HG03025 (cell line): ENCODE results near the gene LRP1B.

Experiments
- ATAC-seq: cut with Tn5 transposase; IDR thresholded peaks from one replicate; pipeline ENCODE4 v1.9.1; 2021; ENCODE audit warnings: mild to moderate bottlenecking, moderate library complexity; ENCODE audit not compliant: unreplicated experiment, low FRiP score

Gene LRP1B

GRCh38 chr2:141959941-141960340 lies 170.9 kb downstream of the LRP1B start:
- ATAC-seq, result no peak

GRCh38 chr2:141959016-141959415 lies 171.8 kb downstream of the LRP1B start:
- no peak for ATAC-seq

- ATAC-seq, result no peak
Observed at GRCh38 chr2:141957827-141958450, 172.9 kb downstream of the LRP1B start.

GRCh38 chr2:141957321-141957720 lies 173.5 kb downstream of the LRP1B start:
- no peak for ATAC-seq

- ATAC-seq, result no peak
Observed at GRCh38 chr2:141947396-141948114, 183.3 kb downstream of the LRP1B start.

GRCh38 chr2:141946016-141946415 lies 184.8 kb downstream of the LRP1B start:
- no peak for ATAC-seq

GRCh38 chr2:141943918-141944317 lies 186.9 kb downstream of the LRP1B start:
- no peak for ATAC-seq

- no peak for ATAC-seq
Observed at GRCh38 chr2:141942006-141942789, 188.6 kb downstream of the LRP1B start.

GRCh38 chr2:141941210-141941714 lies 189.6 kb downstream of the LRP1B start:
- no peak for ATAC-seq

- no peak for ATAC-seq
Observed at GRCh38 chr2:141940709-141941108, 190.1 kb downstream of the LRP1B start.

- no peak for ATAC-seq
Observed at GRCh38 chr2:141933226-141933625, 197.6 kb downstream of the LRP1B start.

GRCh38 chr2:141932261-141932660 lies 198.6 kb downstream of the LRP1B start:
- ATAC-seq, result no peak

- ATAC-seq, result no peak
Observed at GRCh38 chr2:141931797-141932196, 199.0 kb downstream of the LRP1B start.

- no peak for ATAC-seq
Observed at GRCh38 chr2:141930803-141931202, 200.0 kb downstream of the LRP1B start.

GRCh38 chr2:141929331-141930252 lies 201.2 kb downstream of the LRP1B start:
- ATAC-seq, result no peak

GRCh38 chr2:141928476-141928875 lies 202.3 kb downstream of the LRP1B start:
- no peak for ATAC-seq

GRCh38 chr2:141927536-141927935 lies 203.3 kb downstream of the LRP1B start:
- ATAC-seq, result no peak

- ATAC-seq, result no peak
Observed at GRCh38 chr2:141925511-141925910, 205.3 kb downstream of the LRP1B start.

GRCh38 chr2:141923657-141924056 lies 207.2 kb downstream of the LRP1B start:
- ATAC-seq, result no peak

- ATAC-seq, result peak; percentile 90
Observed at GRCh38 chr2:141911485-141912066, 219.2 kb downstream of the LRP1B start.
